Brain microvascular endothelial cell (primary cell): ENCODE results near the gene PRSS33.

Experiments
- DNase-seq: peaks from one replicate; pipeline ENCODE4 v3.0.0-alpha.2; 2020
- H3K27ac ChIP-seq: fragments of 250-450 bp; sonication (Bioruptor Pico); 2 replicates; pipeline ENCODE4 v1.5.1; 2020; ENCODE audit warnings: mild to moderate bottlenecking, moderate library complexity
- H3K27me3 ChIP-seq: fragments of 250-450 bp; sonication (Bioruptor Pico); replicated peaks from 2 replicates; pipeline ENCODE4 v1.5.1; 2020; ENCODE audit warnings: mild to moderate bottlenecking
- H3K36me3 ChIP-seq: fragments of 250-450 bp; sonication (Bioruptor Pico); replicated peaks from 2 replicates; pipeline ENCODE4 v1.5.1; 2020; ENCODE audit warnings: mild to moderate bottlenecking
- H3K4me3 ChIP-seq: 2 replicates; pipeline ENCODE4 v1.5.1; 2011; ENCODE audit warnings: low read depth, mild to moderate bottlenecking, control low read depth, low read length, moderate library complexity
- CTCF ChIP-seq: IDR thresholded peaks from 2 replicates; pipeline ENCODE4 v1.5.1; 2011; ENCODE audit warnings: low read depth, mild to moderate bottlenecking, moderate library complexity, low read length, control low read depth, inconsistent platforms; ENCODE audit errors: missing control alignments
- in situ Hi-C: cut with HindIII; loops from 2 replicates; pipeline ENCODE4 v1.10.0; 2017; ENCODE audit warnings: low sequenced_read_pairs, low pct_ligation_motif_present

PRSS33 gene

GRCh38 chr16:2736476-2737237, 50.7 kb downstream of the PRSS33 start:
- in situ Hi-C loops: no loop called here

GRCh38 chr16:2734844-2735515, 52.4 kb downstream of the PRSS33 start:
- TF ChIP-seq CTCF: no peak
- Histone ChIP-seq H3K27ac (no peak overlapping the region), H3K27me3 (no peaks in the 10 kb centered on the region), H3K4me3 (no peak overlapping the region), H3K36me3 (no peaks in the 10 kb centered on the region)
- in situ Hi-C loops: no loop called here
- no peak for DNase-seq

More at GRCh38 chr16:2736476-2737237, 50.7 kb downstream of the PRSS33 start:
- no peak for DNase-seq
- TF ChIP-seq CTCF: no peak
- Histone ChIP-seq H3K27ac (no peak overlapping the region), H3K4me3 (no peak overlapping the region), H3K27me3 (no peaks in the 10 kb centered on the region), H3K36me3 (no peaks in the 10 kb centered on the region)
